Fibroblast of pulmonary artery (primary cell): ENCODE results near the gene PAX5.

Source experiments
- DNase-seq: peaks from one replicate; pipeline ENCODE4 v3.0.0-alpha.2; 2010; ENCODE audit warnings: low read depth
- H3K4me3 ChIP-seq: replicated peaks from 2 replicates; pipeline ENCODE4 v1.5.1; 2011; ENCODE audit warnings: low read depth, mild to moderate bottlenecking, control low read depth, low read length, moderate library complexity
- TF ChIP-seq, protein P1 (sequence below): IDR thresholded peaks from 2 replicates; pipeline ENCODE4 v1.5.1; 2011; ENCODE audit warnings: mild to moderate bottlenecking, control low read depth, low read length, inconsistent platforms; ENCODE audit errors: missing control alignments

PAX5 gene

GRCh38 chr9:36789886-36790285 lies 244.2 kb downstream of the PAX5 start:
- no peak overlapping the region for H3K4me3 ChIP-seq
- TF ChIP-seq, protein P1, sequence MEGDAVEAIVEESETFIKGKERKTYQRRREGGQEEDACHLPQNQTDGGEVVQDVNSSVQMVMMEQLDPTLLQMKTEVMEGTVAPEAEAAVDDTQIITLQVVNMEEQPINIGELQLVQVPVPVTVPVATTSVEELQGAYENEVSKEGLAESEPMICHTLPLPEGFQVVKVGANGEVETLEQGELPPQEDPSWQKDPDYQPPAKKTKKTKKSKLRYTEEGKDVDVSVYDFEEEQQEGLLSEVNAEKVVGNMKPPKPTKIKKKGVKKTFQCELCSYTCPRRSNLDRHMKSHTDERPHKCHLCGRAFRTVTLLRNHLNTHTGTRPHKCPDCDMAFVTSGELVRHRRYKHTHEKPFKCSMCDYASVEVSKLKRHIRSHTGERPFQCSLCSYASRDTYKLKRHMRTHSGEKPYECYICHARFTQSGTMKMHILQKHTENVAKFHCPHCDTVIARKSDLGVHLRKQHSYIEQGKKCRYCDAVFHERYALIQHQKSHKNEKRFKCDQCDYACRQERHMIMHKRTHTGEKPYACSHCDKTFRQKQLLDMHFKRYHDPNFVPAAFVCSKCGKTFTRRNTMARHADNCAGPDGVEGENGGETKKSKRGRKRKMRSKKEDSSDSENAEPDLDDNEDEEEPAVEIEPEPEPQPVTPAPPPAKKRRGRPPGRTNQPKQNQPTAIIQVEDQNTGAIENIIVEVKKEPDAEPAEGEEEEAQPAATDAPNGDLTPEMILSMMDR, result no peak
- DNase-seq, result no peak

DNA sequence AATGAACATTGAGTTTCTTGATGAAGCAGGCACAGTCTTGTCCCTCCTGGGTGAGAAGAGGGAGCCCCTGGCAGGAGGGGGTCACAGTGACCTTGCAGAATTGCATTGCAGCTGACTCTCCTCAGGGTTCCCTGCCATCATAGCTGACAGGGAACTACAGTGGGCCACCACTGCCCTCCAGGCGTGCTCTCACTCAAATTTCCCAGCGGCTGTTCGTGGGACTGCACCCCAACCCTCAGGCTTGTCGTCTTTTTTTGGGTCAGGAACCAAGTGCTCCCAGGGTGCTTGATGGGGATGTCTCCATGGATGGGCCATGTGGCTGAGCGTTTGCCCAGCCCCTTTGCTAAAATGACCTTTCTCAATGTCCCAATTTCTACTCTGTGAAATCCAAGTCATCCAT lies 245.5 kb downstream of the PAX5 start:
- TF ChIP-seq, protein P1, result peak; percentile 44
- no peak for DNase-seq
- no peak overlapping the region for H3K4me3 ChIP-seq

- no peak overlapping the region for H3K4me3 ChIP-seq
- TF ChIP-seq, protein P1, result no peak
- DNase-seq, result no peak
Measured at GRCh38 chr9:36787709-36788108, 246.4 kb downstream of the PAX5 start.
